WTC11 (cell line): ENCODE results near the gene TLR3.

Source experiments
- NFYB ChIP-seq: sonication (generic); formaldehyde crosslinking; conservative IDR thresholded peaks from 2 replicates; pipeline ENCODE4 v1.8.0; 2022; ENCODE audit warnings: low read depth, missing genetic modification reagents
- ZNF671 ChIP-seq: fragments of 250-450 bp; sonication (Bioruptor Pico); IDR thresholded peaks from 2 replicates; pipeline ENCODE4 v1.8.0; 2021; ENCODE audit warnings: mild to moderate bottlenecking
- TF ChIP-seq, protein P1 (sequence below): fragments of 200-600 bp; IDR thresholded peaks from 2 replicates; pipeline ENCODE4 v1.8.0; 2022; ENCODE audit warnings: antibody characterized with exemption
- TF ChIP-seq, protein P2 (sequence below): sonication (generic); formaldehyde crosslinking; IDR thresholded peaks from 2 replicates; pipeline ENCODE4 v1.8.1; 2022; ENCODE audit warnings: mild to moderate bottlenecking, missing genetic modification reagents, moderate library complexity, borderline replicate concordance

- TF ChIP-seq, protein P1, sequence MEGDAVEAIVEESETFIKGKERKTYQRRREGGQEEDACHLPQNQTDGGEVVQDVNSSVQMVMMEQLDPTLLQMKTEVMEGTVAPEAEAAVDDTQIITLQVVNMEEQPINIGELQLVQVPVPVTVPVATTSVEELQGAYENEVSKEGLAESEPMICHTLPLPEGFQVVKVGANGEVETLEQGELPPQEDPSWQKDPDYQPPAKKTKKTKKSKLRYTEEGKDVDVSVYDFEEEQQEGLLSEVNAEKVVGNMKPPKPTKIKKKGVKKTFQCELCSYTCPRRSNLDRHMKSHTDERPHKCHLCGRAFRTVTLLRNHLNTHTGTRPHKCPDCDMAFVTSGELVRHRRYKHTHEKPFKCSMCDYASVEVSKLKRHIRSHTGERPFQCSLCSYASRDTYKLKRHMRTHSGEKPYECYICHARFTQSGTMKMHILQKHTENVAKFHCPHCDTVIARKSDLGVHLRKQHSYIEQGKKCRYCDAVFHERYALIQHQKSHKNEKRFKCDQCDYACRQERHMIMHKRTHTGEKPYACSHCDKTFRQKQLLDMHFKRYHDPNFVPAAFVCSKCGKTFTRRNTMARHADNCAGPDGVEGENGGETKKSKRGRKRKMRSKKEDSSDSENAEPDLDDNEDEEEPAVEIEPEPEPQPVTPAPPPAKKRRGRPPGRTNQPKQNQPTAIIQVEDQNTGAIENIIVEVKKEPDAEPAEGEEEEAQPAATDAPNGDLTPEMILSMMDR: no peak
- TF ChIP-seq ZNF671 (CRISPR knock-in tag) (no peak), NFYB (CRISPR knock-in tag) (no peak)
- TF ChIP-seq, protein P2, sequence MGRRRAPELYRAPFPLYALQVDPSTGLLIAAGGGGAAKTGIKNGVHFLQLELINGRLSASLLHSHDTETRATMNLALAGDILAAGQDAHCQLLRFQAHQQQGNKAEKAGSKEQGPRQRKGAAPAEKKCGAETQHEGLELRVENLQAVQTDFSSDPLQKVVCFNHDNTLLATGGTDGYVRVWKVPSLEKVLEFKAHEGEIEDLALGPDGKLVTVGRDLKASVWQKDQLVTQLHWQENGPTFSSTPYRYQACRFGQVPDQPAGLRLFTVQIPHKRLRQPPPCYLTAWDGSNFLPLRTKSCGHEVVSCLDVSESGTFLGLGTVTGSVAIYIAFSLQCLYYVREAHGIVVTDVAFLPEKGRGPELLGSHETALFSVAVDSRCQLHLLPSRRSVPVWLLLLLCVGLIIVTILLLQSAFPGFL (CRISPR knock-in tag): no peak
Measured at GRCh38 chr4:186132577-186133242, 63.8 kb downstream of the TLR3 start.
